HG03139 (cell line): ENCODE results near the gene VPS16.
"Not testable (repeated sequence)": the region's sequence is repeated elsewhere in the genome, so short reads cannot be mapped to it uniquely, and the experiment has no call there.

Experiments
- ATAC-seq: cut with Tn5 transposase; IDR thresholded peaks from one replicate; pipeline ENCODE4 v1.9.1; 2021; ENCODE audit not compliant: unreplicated experiment

Gene VPS16

GRCh38 chr20:2894221-2894620 is 53.7 kb downstream of the VPS16 start:
- no peak for ATAC-seq

- not testable (repeated sequence) for ATAC-seq
These were observed 54.6 kb downstream of the VPS16 start for GRCh38 chr20:2895154-2895553.

DNA sequence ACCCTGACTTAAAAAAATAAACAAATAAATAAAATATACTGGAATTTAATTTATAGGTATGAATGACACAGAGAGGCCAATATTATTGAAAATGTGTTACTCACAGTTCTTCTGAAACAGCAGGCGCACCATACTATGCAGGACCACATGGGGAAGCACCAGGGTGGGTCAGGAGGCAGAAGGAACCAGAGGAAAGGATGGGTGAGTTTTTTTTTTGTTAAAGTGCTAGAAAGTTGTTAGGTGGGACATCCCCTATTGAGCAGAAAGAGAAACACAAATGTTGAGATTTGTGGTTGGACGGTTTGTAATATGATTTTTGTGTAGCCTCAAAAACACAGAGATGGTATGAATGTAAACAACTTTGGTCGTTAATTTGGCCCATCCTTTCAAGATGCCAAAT is 58.7 kb downstream of the VPS16 start:
- ATAC-seq = no peak

GRCh38 chr20:2900845-2901592 is 60.5 kb downstream of the VPS16 start:
- no peak for ATAC-seq

- no peak for ATAC-seq
These were observed 61.7 kb downstream of the VPS16 start for GRCh38 chr20:2902291-2902690.

DNA sequence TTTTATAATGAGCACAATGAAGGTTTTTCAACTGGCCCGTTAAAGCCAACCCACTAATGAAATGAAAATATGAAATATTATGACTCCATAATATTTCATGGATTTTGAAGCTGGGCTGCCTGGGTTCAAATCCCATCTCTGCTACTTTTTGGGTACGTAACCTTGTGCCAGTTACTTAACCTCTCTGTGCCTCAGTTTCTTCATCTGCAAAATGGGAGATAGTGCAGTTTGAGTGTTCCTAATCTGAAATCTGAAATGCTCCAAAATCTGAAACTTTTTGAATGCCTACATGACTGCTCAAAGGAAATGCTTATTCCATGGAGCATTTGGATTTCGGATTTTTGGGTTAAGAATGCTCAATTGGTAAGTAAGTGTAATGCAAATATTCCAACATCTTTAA is 62.3 kb downstream of the VPS16 start:
- no peak for ATAC-seq

- ATAC-seq = no peak
These were observed 63.1 kb downstream of the VPS16 start for GRCh38 chr20:2903686-2904085.

- ATAC-seq = no peak
These were observed 67.0 kb downstream of the VPS16 start for GRCh38 chr20:2907519-2907918.

GRCh38 chr20:2909953-2910352 is 69.4 kb downstream of the VPS16 start:
- ATAC-seq = no peak

DNA sequence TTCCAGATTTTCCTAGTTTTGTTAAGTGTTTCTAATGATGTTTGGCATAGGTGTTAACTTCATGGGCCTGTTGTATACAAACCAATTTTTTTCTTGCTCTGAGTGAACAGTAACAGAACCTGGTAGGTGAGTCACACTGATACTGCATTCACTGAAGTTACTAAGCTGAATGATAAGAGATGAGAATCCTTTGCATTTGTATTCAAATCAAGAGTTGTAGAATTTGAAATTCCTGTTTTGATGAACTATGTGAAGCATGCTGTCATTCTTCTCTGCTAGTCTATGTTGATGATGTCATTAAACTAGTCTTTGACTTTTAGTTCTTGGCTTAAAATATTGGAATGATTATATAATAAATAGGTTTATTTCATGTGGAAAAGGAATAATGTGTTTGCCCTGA is 70.7 kb downstream of the VPS16 start:
- no peak for ATAC-seq

- no peak for ATAC-seq
These were observed 73.6 kb downstream of the VPS16 start for GRCh38 chr20:2914160-2914559.
